ENCODE measurements around the gene SRRM3.
A peak's percentile ranks its signal among the peaks of the same experiment; 100 is the strongest.
"Not testable (repeated sequence)": the region's sequence is repeated elsewhere in the genome, so short reads cannot be mapped to it uniquely, and the experiment has no call there.

SRRM3 gene

DNA sequence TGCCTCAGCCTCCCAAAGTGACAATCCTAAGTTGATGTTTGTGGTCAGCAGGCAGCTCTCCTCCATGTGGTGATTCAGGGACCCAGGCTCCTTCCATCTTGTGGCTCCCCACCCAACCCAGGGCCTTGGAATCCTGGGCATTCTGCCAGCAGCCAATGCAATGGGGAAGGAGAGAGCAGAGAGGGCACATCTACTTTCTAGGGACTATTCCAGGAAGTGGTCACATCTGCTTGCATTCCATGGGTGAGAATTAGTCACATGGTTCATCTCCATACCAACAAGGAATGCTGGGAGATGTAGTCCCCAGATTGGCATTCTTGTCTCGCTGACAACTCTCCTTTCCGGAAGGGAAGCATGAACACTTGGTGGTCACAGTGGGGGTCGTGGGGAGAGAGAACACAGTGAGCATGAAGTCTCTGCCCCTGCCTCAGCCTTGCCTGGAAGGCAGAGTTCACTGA lies 9.9 kb upstream of the SRRM3 start:
- DNase-seq (ENCODE audit: low read depth in 2 of 2): peak in 1 of 2 experiments; percentile 8

DNA sequence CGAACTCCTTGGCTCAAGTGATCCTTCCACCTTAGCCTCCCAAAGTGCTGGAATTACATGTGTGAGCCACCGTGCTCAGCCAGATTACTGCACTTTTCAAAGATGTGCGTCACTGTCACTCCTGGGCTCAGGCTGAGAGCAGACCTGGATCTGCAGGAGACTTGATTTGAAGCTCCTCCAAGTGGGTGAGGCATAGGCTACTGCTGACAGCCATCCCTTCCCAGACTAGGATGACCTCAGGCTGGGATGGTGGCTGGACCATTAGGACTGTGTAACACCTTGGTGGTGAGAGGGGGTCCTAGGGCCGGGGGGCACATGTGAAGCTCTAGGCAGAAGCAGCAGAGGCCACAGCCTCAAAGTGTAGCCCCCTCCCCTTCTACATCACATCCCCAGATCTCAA lies 8.2 kb upstream of the SRRM3 start:
- DNase-seq (ENCODE audit: low read depth in 2 of 2): no peak

DNA sequence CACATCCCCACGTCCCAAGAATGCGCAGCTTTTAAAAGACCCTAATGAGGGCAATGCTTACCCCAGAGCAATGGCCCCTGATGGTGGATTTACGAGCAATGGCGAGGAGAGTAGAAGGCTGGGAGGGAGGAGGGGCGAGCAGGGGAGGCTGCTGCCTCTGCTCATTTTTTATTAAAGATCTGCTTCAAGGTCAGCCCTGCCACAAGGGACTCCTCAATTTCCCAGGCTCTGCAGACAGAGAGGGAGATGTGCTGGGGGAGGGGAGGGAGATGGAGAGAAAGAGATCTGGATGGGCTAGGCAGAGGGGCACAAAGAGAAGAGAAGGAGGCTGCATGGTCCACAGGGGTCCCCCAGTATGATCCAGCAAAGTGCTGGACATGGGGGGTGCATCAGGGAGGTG lies 7.8 kb upstream of the SRRM3 start:
- no peak for DNase-seq (ENCODE audit: low read depth in 2 of 2)

DNA sequence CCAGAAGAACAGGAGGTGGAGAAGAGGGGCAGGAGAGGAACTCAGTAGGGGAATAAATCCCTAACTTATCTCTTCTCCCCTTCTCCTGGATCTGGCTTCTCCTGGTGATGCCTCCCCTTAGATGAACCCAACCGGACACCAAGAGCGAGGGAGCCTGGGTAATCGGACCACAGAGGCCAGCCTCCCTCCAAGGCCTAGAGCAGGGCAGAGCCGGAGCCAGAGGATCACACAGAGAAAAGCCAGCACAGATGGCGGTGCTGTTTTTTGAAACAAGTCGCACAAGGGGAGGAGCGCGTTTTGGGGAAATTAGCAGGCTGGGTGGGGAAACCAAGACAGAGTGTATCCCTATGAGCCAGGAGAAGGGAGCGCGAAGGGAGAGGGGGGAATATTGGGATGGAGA lies 4.9 kb upstream of the SRRM3 start:
- DNase-seq (ENCODE audit: low read depth in 2 of 2): no peak

DNA sequence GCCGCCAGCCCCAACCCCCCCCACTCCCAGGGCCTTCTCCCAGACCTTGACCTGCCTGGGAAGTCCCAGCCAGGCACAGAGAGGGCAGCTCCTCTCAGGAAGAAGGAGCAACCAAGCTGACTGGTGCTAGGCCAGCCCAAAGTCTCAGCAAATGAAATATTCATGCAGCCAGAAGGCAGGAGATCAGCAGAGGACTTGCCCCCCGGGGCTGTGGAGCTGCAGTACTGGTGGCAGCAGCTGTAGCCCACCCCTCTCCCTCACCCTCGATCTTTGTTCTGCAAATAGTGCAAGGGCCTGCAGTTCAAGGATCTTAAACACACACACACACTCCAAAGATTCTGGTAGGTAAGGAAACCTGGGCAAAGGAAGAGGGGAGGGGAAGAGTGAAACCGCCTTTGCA lies 3.5 kb upstream of the SRRM3 start:
- no peak for DNase-seq (ENCODE audit: low read depth in 2 of 2)

DNA sequence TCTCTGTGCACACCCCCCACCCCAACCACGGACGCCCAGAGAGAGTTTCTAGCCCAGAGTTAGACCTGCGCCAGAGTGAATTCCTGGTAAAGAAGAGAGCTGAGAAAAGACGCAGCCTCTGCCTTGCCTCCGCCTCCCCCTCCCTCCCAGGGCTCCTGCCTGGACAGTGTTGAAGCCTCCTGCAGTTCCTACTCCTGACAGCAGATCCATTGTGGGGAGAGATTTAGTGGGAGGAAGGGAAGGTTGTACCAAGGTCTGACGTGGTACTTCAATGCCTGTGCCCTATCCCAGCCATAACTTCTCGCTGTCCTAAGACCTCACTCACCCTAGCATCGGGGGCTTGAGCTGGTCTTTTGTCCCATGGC lies 952 bp downstream of the SRRM3 start:
- no peak for DNase-seq (ENCODE audit: low read depth in 2 of 2)

DNA sequence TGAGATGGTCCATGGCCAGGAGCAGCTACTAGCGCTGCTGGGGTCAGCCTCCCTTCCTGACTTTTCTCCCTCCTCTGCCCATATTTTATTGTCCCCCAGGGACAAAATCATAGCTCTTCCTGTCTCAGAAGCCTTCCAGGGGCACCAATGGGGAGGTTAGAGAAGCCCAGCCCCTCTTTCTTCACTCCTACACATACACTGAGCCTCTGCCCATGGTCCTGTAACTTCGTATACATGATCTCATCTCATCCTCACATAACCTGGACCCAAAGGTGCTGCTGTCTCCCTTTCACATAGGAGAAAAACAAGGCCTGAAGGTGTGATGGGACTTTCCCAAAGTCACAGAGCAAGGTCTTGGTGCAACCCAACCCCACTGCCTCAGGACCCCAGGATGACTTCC lies 2.5 kb downstream of the SRRM3 start:
- no peak for DNase-seq (ENCODE audit: low read depth in 2 of 2)

DNA sequence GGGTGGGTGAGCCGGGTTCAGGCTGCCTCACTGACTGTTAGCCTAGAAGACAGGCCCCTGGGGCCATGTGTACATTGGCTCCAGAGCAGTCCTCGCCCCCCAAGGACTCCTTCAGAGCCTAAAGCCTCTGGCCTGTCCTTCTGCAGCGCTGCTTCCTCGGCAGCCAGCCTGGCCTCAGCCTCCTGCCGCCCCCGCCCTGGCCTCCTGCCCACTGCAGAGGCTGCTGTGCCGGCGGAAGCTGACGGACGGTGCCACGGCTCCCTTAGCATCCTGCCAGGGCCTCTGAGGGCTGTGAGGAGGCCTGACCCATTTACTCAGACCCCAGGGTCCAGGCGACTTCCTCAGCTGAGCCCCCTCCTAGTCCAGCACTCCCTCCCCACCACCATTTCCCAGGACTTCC lies 4.9 kb downstream of the SRRM3 start:
- no peak for DNase-seq (ENCODE audit: low read depth in 2 of 2)

DNA sequence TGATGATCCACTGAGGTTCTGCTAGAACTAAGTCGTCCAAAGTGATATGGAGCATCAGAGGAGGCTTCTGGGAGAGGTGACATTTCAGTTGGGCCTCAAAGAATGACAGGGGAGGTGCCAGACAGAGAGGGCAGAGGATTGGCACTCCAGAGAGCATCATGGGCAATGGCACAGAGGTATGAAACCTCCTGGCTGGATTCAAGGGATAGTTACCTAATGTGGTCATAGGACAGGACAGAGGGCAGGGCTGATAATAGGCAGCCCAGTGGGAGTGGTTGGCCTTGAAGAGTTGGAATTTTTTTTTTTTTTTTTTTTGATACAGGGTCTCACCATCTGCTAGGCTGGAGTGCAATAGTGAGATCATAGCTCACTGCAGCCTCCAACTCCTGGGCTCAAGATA lies 7.6 kb downstream of the SRRM3 start:
- DNase-seq (ENCODE audit: low read depth in 2 of 2): no peak

DNA sequence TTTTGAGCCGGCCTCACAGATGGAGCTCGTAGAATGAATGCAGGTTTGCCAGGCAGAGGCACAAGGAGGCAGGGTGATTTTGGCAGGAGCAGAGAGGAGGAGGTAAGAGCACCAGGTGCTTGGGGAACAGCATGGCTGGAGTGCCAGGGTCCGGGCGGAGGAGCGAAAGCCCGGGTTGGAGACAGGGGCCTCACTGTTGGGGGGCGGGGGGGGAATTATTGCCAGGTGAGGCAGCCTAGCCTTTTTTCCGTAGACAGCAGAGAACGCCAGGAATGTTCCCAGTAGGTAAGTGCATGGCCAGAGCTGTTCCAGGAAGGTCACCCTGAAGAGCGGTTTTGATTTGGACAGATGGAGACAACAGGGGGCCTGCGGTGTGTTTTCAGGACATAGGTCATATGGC lies 9.5 kb downstream of the SRRM3 start:
- no peak for DNase-seq (ENCODE audit: low read depth in 2 of 2)

DNA sequence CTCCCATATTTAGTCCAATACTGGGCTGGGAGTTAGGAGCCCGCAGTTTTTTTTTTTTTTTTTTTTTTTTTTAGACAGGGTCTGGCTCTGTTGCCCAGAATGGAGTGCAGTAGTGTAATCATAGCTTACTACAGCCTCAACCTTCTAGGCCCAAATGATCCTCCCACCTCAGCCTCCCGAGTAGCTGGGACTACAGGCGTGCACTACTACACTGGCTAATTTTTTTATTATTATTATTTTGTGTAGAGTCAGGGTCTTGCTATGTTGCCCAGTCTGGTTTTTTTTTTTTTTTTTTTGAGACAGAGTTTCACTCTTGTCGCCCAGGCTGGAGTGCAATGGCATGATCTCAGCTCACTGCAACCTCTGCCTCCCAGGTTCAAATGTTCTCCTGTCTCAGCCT lies 13.7 kb downstream of the SRRM3 start:
- not testable (repeated sequence) for DNase-seq (ENCODE audit: low read depth in 2 of 2)

DNA sequence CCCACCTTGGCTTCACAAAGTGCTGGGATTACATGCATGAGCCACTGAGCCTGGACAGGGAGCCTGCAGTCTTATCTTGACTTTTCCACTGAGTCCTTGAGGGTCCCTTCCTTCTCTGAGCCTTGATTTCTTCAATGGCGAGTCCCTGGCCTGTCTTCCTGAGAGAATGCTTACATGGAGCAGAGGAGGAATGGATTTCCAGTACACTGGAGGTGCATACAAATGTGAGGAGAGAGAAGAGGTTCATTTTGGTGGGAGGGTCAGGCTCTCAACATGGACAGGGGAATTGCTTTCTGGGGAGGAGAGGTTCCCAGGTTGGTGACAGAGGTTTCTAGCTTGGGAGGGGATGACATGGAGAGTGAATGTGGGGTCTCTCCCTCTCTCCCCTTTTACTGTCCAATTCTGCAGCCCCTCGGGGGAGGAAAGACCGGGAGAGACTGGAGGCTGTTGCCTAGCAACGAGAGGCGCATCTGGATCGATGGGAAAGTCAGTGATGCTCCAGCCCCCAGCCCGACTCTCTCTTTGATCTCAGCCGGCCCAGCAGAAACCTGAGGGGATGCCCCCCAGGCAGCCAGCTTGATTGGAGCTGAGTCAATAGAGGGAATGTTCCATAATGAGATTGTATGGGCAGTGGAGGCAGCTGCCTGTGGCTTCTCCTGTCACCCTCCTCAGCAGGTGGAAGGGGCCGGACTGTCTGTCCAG lies 14.8 kb downstream of the SRRM3 start:
- DNase-seq (ENCODE audit: low read depth in 2 of 2): no peak

DNA sequence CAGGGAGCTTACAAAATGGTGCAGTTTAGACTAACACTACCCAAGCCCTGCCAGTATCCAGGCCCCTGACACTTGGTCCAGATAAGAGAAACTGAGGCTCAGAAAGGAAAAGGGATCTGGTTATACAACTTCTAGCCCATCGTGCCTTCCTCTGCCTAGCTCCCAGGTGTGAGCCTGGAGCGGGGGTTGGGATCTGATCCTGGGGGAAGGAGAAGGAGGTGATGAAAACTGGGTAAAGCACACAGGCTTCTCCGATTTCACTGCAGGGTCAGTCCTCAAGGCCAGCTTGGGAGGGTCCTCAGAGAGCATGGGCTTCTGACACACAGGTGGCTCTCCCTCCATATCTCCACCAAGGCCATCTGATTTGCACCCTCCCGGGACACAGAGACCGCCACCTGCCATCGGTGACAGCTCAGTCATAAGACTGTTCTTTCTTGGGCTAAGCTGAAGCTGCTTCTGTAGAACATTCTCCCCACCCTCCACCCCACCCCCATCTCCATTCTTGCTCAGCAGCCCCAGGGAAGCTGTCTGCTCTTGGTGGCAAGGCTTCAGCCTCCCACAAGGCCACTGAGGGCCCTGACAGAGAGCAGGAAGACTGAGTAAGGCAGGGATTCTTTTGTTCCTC lies 16.4 kb downstream of the SRRM3 start:
- DNase-seq (ENCODE audit: low read depth in 2 of 2): no peak

DNA sequence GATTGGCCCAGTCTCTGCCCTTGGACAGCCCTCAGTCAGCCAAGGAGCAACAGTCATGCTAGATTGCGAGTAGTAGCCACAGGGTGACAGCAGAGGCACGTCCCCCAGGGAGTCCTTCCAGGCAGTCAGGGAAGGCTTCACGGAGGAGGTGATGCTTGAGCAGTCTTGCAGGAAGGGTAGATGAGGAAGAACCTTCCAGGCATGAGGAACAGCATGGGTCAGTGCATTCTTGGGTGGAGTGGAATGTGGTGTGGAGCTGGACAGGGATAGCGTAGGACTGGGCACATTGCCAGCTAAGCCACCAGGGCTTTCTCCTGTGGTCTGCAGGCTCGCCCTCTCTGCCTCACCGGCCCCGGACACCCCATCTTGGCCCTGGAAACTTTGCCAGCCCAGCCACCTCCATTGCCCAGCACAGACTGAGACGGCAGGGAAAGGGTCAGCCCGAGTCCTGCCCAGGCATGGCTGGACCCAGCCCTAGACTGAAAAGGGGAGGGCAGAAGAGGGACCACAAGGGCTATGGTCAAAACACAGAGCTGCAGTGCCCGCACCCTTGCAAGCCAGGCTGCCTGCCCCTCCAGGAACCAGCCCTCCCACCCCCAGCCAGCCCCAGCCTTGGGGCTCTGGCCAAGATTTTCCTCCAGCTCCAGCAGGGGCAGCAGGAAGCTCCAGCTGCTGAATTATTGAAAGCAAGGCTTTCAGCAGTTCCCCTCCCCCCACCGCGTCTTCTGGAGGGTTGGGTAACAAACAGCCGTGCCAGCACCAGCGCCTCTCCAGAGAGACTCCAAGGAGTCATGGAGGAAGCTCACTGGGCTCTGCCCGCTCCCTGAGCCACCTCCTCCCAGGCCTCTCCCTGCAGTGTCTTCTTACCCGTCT lies 18.7 kb downstream of the SRRM3 start:
- DNase-seq (ENCODE audit: low read depth in 2 of 2): no peak

DNA sequence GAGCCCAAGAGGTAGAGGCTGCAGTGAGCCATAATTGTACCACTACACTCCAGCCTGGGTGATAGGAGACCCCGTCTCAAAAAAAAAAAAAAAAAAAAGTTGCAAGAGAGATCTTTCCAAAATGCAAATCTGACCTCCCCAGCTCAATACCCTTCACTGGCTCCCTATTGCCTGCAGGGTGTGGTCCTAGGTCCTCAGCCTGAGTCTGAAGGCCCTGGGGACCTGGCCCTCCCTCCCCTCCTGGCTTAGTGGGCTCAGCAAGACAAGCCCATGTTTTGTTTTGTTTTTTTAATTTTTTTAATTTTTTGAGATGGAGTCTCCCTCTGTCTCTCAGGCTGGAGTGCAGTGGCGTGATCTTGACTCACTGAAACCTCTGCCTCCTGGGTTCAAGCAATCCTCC lies 20.6 kb downstream of the SRRM3 start:
- no peak for DNase-seq (ENCODE audit: low read depth in 2 of 2)

DNA sequence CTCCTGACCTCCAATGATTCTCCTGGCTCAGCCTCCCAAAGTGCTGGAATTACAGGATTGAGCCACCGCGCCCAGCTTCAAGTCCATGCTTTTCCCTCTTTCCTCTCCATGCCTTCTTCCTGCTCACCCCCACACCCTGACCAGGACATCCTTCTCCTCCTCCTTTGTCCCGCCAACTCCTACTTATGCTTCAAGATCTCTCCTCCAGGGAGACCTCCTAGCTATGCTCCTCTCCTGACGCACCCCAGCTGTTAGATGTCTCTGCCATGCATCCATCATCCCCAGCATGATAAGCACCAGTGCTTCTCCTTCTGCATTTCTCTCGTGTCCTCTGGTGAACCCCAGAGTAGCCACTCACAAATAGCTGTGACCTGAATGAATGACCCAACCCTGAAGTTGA lies 21.1 kb downstream of the SRRM3 start:
- DNase-seq (ENCODE audit: low read depth in 2 of 2): no peak

DNA sequence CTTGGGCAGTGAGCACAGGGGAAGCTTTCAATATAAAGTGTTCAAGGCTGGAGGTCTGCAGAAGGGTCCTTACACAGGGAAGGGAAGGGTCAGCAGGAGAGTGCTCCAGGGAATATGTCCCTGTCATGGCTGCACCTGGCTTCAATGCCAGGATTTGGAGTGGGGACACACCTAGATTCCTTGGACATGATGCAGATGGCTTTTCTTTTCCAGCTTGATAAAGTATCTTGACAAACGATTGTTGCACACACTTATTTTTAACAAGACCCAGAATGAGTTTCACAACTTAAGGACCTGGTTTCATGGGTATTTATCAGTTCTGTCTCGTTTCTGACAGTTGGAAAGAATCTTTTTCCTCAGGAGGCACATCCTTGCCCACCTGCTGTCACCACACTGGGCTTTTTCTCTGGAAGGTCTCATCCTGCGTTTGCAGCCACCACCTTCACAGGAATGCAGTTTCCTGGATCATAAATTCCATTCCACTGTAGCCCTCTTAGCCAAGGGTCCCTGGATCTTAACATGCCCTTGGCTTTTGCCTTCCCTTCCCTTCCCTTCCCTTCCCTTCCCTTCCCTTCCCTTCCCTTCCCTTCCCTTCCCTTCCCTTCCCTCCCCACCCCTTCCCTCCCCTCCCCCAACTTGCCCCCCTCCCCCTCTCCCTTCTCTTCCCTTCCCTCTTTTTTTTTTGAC lies 21.7 kb downstream of the SRRM3 start:
- DNase-seq (ENCODE audit: low read depth in 2 of 2): no peak

DNA sequence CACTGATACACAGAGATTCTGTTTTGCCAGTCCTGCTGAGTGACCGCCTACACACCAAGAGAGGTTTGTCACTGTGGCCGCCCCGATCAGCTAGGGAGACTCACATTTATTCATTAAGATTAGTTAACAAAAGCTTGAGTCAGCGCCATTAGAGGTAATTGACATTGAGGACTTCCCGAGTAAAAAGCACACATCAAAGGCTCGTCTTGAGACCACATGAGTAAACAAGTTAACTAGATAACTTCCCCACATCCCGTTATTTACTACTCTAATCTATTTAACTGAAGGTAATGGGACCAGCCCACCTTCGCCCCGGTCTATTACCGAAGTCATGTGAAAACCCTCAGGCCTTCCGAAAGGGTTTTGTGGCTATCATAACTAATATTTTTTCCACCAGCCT lies 23.0 kb downstream of the SRRM3 start:
- no peak for DNase-seq (ENCODE audit: low read depth in 2 of 2)

DNA sequence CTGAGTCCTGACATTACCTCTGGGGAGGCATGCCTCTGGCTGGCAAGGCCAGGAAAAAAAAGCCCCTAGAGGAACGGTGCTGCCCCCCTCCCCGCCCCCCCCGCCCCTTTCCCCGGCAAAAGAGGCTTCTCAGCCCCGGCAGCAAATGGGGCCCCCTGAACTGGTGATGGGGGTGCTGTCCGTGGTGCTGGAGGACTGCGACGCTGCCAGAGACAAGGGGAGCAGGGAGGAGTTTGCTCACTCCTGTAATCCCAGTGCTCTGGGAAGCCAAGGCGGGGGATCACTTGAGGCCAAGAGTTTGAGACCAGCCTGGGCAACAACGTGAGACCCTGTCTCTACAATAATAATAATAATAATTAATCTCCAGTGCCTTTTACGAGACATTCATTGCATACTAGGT lies 23.7 kb downstream of the SRRM3 start:
- DNase-seq (ENCODE audit: low read depth in 2 of 2): no peak

DNA sequence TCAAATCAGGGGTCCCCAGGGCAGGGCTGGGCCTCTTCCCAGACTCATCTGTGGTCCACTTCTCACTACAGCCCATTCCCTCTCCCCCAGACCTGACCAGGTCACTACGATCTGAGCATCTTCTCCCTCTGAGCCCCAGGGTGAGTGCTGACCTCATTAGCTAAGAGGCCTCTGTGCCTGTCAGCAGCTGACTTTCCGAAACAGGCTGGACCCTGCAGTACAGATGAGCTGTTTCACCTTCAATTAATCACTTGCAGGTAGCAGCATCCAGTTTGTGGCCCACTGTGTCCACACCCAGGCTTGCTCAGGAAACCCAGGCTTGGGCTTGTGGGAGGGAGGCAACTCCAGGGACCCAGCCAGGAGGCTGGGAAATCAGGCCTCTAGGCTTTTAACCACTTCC lies 24.3 kb downstream of the SRRM3 start:
- no peak for DNase-seq (ENCODE audit: low read depth in 2 of 2)

DNA sequence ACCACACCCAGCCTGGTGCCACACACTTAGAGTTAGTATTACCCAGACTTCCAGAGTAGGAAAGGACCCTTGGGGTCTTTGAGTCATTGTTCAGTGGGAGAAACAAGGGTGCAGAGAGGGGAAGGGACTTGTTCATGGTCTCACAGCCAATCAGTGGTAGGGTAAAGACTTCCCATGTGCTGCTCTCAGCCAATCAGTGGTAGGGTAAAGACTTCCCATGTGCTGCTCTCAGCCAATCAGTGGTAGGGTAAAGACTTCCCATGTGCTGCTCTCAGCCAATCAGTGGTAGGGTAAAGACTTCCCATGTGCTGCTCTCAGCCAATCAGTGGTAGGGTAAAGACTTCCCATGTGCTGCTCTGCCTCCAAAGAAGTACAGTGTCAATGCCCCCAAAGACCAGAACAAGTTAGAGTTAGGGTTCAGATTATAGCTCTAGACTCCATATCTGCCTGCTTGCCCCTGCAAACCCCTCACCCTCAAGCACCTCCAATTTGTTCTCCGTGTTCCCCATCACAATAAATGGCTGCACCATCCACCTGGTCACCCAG lies 25.3 kb downstream of the SRRM3 start:
- DNase-seq (ENCODE audit: low read depth in 2 of 2): not testable (repeated sequence)

DNA sequence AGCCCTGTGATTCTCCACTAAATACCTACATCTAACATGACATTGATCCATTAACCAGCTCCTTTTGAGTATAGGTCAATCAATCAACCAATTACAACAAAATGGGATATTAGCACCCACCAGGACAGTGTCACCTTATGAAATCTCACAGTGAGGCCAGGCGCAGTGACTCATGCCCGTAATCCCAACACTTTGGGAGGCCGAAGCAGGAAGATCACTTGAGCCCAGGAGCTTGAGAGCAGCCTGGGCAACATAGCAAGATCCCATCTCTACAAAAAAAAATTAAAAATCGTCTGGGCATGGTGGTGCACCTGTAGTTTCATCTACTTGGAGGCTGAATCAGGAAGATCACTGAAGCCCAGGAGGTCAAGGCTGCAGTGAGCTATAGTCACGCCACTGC lies 28.5 kb downstream of the SRRM3 start:
- no peak for DNase-seq (ENCODE audit: low read depth in 2 of 2)
